GM23248 (cell line): ENCODE data around the gene ATP5PO. TPM values are rescaled to one million over a fixed set of nuclear protein-coding genes. Genes with fewer than 3 reads are reported as not detected.
"Not testable (repeated sequence)": the region's sequence is repeated elsewhere in the genome, so short reads cannot be mapped to it uniquely, and the experiment has no call there.

Source experiments
- DNase-seq: peaks from one replicate; pipeline ENCODE4 v3.0.0-alpha.2; 2015
- H2AFZ ChIP-seq: fragments of 200-600 bp; sonication (generic); 2 replicates; pipeline ENCODE4 v1.6.1; 2016; ENCODE audit warnings: antibody characterized with exemption
- H3F3A ChIP-seq: fragments of 200-600 bp; sonication (generic); 2 replicates; pipeline ENCODE4 v1.6.1; 2016; ENCODE audit warnings: mild to moderate bottlenecking, antibody characterized with exemption, mixed run types; ENCODE audit not compliant: insufficient read depth
- H3K27ac ChIP-seq: fragments of 200-600 bp; sonication (generic); 2 replicates; pipeline ENCODE4 v1.5.1; 2016; ENCODE audit warnings: mild to moderate bottlenecking
- H3K27me3 ChIP-seq: fragments of 200-600 bp; sonication (generic); replicated peaks from 2 replicates; pipeline ENCODE4 v1.6.1; 2016; ENCODE audit warnings: mild to moderate bottlenecking; ENCODE audit not compliant: insufficient read depth
- H3K36me3 ChIP-seq: fragments of 200-600 bp; sonication (generic); 2 replicates; pipeline ENCODE4 v1.6.1; 2016; ENCODE audit warnings: low read depth, mild to moderate bottlenecking
- H3K4me1 ChIP-seq: fragments of 200-600 bp; sonication (generic); 2 replicates; pipeline ENCODE4 v1.6.1; 2016; ENCODE audit warnings: mild to moderate bottlenecking; ENCODE audit not compliant: insufficient read depth
- H3K4me2 ChIP-seq: fragments of 200-600 bp; sonication (generic); one replicate; pipeline ENCODE4 v1.6.1; 2016; ENCODE audit warnings: mild to moderate bottlenecking; ENCODE audit not compliant: unreplicated experiment
- H3K4me3 ChIP-seq: fragments of 200-600 bp; sonication (generic); 2 replicates; pipeline ENCODE4 v1.5.1; 2016; ENCODE audit warnings: mild to moderate bottlenecking
- H3K79me2 ChIP-seq: fragments of 200-600 bp; sonication (generic); 2 replicates; pipeline ENCODE4 v1.6.1; 2016; ENCODE audit warnings: mild to moderate bottlenecking; ENCODE audit not compliant: insufficient read depth
- H3K9ac ChIP-seq: fragments of 200-600 bp; sonication (generic); 2 replicates; pipeline ENCODE4 v1.6.1; 2016; ENCODE audit warnings: mild to moderate bottlenecking
- H3K9me2 ChIP-seq: fragments of 200-600 bp; sonication (generic); 2 replicates; pipeline ENCODE4 v1.6.1; 2016; ENCODE audit warnings: mixed run types, mild to moderate bottlenecking, moderate library complexity; ENCODE audit not compliant: insufficient read depth
- H3K9me3 ChIP-seq: fragments of 200-600 bp; sonication (generic); one replicate; pipeline ENCODE4 v1.6.1; 2017; ENCODE audit warnings: low read depth
- H4K20me1 ChIP-seq: fragments of 200-600 bp; sonication (generic); 2 replicates; pipeline ENCODE4 v1.6.0; 2016; ENCODE audit not compliant: insufficient read depth
- EZH2 ChIP-seq: fragments of 200-600 bp; sonication (generic); IDR thresholded peaks from 2 replicates; pipeline ENCODE4 v1.6.1; 2018; ENCODE audit warnings: antibody characterized with exemption, mild to moderate bottlenecking; ENCODE audit not compliant: insufficient read depth, poor library complexity, severe bottlenecking
- EZH2phosphoT487 ChIP-seq: fragments of 200-600 bp; sonication (generic); IDR thresholded peaks from 2 replicates; pipeline ENCODE4 v1.6.1; 2018; ENCODE audit warnings: antibody characterized with exemption, moderate library complexity, mild to moderate bottlenecking, low read depth; ENCODE audit not compliant: insufficient read depth
- WGBS, 2 experiments: methylation state at CpG; one replicate each; pipeline ENCODE4 v1.1.6; 2015 to 2017; ENCODE audit warnings: low lambda C conversion rate in 2 of 2, low coverage in 1 of 2; ENCODE audit errors: missing lambda C conversion rate in 2 of 2; 5-methylcytosine and 5-hydroxymethylcytosine counted together
- in situ Hi-C: fragments of 300-500 bp; cut with MboI; formaldehyde crosslinking; loops from 2 replicates; pipeline ENCODE4 v1.15.0; 2020
- polyA plus RNA-seq: library from polyadenylated mRNA; unstranded; fragments of >200 nt; fragmentation: Nextera tagmentation; extraction: Ambion mirVana; gene quantifications from 2 replicates; pipeline ENCODE4 v1.2.1, GENCODE V29; 2016
- total RNA-seq: library from RNA; depleted of rRNA; stranded (reverse); fragments of >200 nt; shearing (Covaris generic); gene quantifications from 2 replicates; pipeline ENCODE4 v1.2.3, GENCODE V29; 2014

The ATP5PO gene
- total and polyA plus RNA-seq, 2 experiments from 2014 or later = 122 to 237 TPM

GRCh38 chr21:33932731-33933130, 17.1 kb upstream of the ATP5PO start:
- Histone ChIP-seq H3K79me2 (no peaks in the 10 kb centered on the region), H3K4me1 (no peaks in the 10 kb centered on the region), H3K9me3 (no peaks in the 10 kb centered on the region), H3K9me2 (no peaks in the 10 kb centered on the region), H3K4me3 (no peak overlapping the region), H3K4me2 (no peak overlapping the region), H3K36me3 (no peaks in the 10 kb centered on the region), H3K27me3 (no peaks in the 10 kb centered on the region), H3K27ac (no peak overlapping the region), H3F3A (no peaks in the 10 kb centered on the region), H3K9ac (no peak overlapping the region), H2AFZ (peak overlapping the region; percentile 87; the same call in 1 of the 2 replicates), H4K20me1 (no peaks in the 10 kb centered on the region)
- in situ Hi-C loops = no loop called here
- 91% methylated on average over 5 of the region's 5 CpGs for WGBS, 2 experiments
- no peak for DNase-seq
- TF ChIP-seq EZH2 = no peak
- no peak for TF ChIP-seq EZH2phosphoT487

- H3K9me2 ChIP-seq = no peaks in the 10 kb centered on the region
- peak; percentile 56 for DNase-seq
- H3K4me1 ChIP-seq = no peaks in the 10 kb centered on the region
- H2AFZ ChIP-seq = peak overlapping the region; percentile 87
- in situ Hi-C loops = no loop called here
- no peaks in the 10 kb centered on the region for H3K79me2 ChIP-seq
- H3K27me3 ChIP-seq = no peaks in the 10 kb centered on the region
- H3K4me3 ChIP-seq = peak overlapping the region; percentile 69
- H3K9ac ChIP-seq = peak overlapping the region; percentile 54
- 20 to 23% methylated on average over 10 of the region's 10 CpGs for WGBS, 2 experiments
- H3K27ac ChIP-seq = no peak overlapping the region
- no peaks in the 10 kb centered on the region for H3F3A ChIP-seq
- no peaks in the 10 kb centered on the region for H4K20me1 ChIP-seq
- TF ChIP-seq EZH2phosphoT487 (no peak), EZH2 (no peak)
- peak overlapping the region; percentile 84 for H3K4me2 ChIP-seq
- H3K9me3 ChIP-seq = no peaks in the 10 kb centered on the region
- no peaks in the 10 kb centered on the region for H3K36me3 ChIP-seq
Measured at GRCh38 chr21:33931799-33932390, 16.3 kb upstream of the ATP5PO start.

DNA sequence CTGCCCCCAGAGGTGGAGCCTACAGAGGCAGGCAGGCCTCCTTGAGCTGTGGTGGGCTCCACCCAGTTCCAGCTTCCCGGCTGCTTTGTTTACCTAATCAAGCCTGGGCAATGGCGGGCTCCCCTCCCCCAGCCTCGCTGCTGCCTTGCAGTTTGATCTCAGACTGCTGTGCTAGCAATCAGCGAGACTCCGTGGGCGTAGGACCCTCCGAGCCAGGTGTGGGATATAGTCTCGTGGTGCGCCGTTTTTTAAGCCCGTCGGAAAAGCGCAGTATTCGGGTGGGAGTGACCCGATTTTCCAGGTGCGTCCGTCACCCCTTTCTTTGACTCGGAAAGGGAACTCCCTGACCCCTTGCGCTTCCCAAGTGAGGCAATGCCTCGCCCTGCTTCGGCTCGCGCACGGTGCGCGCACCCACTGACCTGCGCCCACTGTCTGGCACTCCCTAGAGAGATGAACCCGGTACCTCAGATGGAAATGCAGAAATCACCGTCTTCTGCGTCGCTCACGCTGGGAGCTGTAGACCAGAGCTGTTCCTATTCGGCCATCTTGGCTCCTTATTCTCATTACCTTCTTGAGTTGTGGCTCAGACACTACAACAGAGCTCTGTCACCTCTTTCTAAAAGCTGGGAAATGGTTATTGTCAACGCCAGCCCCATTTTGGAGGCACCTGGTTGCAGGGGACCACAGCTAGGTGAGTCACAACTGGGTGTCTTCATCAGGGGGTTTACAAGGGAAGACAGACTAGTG, 15.6 kb upstream of the ATP5PO start:
- Histone ChIP-seq H2AFZ (peak overlapping the region; percentile 87), H3K9ac (peak overlapping the region; percentile 54), H3K4me2 (peak overlapping the region; percentile 84), H3K4me3 (peak overlapping the region; percentile 69)
- H3K9me2 ChIP-seq, H3K9me3 ChIP-seq, DNase-seq, H3K27ac ChIP-seq, H3K79me2 ChIP-seq, H4K20me1 ChIP-seq, H3F3A ChIP-seq, H3K27me3 ChIP-seq, H3K36me3 ChIP-seq, H3K4me1 ChIP-seq, in situ Hi-C loops: not testable (repeated sequence)
- 90 to 91% methylated on average over 8 to 33 of the region's 34 CpGs for WGBS, 2 experiments

DNA sequence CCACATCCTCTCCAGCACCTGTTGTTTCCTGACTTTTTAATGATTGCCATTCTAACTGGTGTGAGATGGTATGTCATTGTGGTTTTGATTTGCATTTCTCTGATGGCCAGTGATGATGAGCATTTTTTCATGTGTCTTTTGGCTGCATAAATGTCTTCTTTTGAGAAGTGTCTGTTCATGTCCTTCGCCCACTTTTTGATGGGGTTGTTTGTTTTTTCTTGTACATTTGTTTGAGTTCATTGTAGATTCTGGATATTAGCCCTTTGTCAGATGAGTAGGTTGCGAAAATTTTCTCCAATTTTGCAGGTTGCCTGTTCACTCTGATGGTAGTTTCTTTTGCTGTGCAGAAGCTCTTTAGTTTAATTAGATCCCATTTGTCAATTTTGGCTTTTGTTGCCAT, 10.6 kb upstream of the ATP5PO start:
- 62 to 96% methylated on average over 2 of the region's 2 CpGs for WGBS, 2 experiments
- H3K27ac ChIP-seq, DNase-seq, H3K9me3 ChIP-seq, H4K20me1 ChIP-seq, H3K9ac ChIP-seq, H3K4me3 ChIP-seq, H3F3A ChIP-seq, H3K27me3 ChIP-seq, H3K36me3 ChIP-seq, H3K4me2 ChIP-seq, in situ Hi-C loops, H3K4me1 ChIP-seq, H2AFZ ChIP-seq, H3K9me2 ChIP-seq, H3K79me2 ChIP-seq: not testable (repeated sequence)

- in situ Hi-C loops = loop anchor here (25.0 kb wide), 1 partner anchor 713 kb away; no protein-coding TSS in a partner anchor
- no peak for DNase-seq
- TF ChIP-seq EZH2phosphoT487 (no peak), EZH2 (no peak)
Measured at GRCh38 chr21:33924766-33925100, 9.1 kb upstream of the ATP5PO start.

More at GRCh38 chr21:33924766-33925100, 9.1 kb upstream of the ATP5PO start:
- Histone ChIP-seq H3F3A (no peaks in the 10 kb centered on the region), H3K4me1 (no peaks in the 10 kb centered on the region), H3K9me2 (no peaks in the 10 kb centered on the region), H3K4me3 (no peak overlapping the region), H3K4me2 (no peak overlapping the region), H3K36me3 (no peaks in the 10 kb centered on the region), H2AFZ (no peak overlapping the region; the same call in 1 of the 2 replicates), H3K9ac (no peak overlapping the region), H3K27ac (no peak overlapping the region), H3K9me3 (no peaks in the 10 kb centered on the region), H3K27me3 (no peaks in the 10 kb centered on the region), H3K79me2 (no peaks in the 10 kb centered on the region), H4K20me1 (no peaks in the 10 kb centered on the region)
- 95 to 98% methylated on average over 3 of the region's 3 CpGs for WGBS, 2 experiments
